NCI-H2196 treated with DMSO at 0.1 percent for 48 hours (cell line): ENCODE results near the gene PRPSAP1.

Experiments used
- DNase-seq: peaks from one replicate; lab custom pipeline; 2025; ENCODE audit not compliant: unreplicated experiment; lab: John Stamatoyannopoulos, UW

Gene PRPSAP1

DNA sequence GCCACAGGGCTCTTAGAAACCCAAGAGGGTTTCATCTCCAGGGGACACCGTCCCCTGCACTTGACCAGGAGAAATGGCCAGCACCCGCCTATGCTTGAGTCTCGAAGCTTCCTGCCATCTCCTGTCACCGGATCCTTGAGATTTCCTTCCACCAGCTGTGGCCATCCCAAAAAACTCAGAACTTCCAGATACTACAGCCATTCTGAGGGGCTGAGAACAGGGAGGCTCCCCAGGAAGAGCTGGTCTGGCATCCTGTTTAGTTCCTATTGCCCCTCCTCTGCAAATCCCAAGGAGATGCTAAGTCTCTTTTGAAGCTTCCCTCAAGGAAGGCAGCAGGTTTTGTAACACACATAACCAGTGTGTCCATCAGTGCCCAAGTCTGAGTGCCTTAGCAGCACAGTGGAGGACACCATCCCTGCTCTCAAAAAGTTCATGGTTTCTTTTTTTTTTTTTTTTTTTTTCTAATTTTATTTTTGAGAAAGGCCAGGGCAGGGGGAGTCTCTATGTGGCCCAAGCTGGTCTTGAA lies 86.6 kb downstream of the PRPSAP1 start:
- no peak for DNase-seq

DNA sequence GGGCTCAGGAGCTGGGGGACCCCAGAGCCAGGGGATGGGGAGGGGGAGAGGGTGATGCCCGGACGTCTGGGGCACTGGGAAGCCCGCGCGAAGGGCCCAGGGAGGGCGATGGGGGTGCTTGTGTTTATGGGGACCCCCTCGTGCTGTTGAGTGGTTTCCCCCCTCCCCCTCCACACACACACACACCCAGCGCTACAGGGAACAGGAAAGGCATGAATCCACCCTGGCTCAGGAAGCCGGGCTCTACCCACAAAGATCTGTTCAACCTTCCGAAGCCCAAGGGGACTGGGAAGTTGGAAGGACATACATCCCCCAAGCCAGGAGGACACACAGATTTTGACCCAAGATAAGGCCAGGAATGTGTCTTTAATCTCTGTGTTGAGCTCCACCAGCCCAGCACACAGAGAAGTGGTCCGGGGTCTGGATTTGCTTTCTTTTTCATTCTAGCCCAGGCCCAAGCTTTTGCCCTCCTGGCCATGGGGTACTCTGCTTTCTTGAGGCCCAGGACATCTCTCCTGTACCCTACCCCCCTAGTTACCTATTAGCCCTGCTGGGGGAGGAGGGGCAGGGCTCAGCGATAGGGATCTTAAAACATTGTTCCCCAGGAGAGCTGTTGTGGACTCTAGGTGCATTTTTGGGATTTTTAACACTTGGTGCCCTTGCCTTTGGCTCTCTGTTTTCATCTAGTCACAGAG lies 87.3 kb downstream of the PRPSAP1 start:
- DNase-seq: no peak

DNA sequence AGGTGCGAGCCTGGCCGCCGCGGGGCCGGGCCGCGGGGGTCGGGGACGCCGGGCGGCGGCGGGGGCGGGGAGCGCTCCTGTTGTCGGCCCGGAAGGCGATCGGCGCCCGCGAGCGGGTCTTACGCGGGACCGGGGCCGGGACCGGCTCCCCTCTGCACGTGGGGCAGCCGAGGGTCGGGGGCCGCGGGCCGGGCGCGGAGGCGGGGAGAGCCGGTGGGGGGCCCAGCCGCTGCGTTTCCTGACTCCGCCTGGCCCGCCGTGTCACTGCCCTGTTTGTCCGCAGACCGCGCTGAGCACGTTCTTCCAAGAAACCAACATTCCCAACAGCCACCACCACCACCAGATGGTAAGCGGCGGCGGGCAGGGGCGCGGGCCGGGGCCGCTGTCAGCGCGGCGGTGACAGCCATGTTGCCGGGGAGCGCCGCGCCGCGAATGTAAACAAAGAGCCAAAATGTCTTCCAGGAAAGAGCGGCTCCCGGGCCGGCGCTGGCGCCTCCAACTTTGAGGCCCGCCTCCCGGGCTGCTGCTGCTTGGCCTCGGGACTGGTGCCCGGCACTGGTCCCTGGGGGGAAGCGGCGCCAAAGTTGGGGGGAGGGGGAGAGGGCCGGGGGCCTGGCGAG lies 88.0 kb downstream of the PRPSAP1 start:
- DNase-seq: no peak

- DNase-seq: peak; percentile 100
These were observed 88.7 kb downstream of the PRPSAP1 start, which contains the start of gene UBALD2 for GRCh38 chr17:76264755-76265623. Gene UBALD2, plus strand, starts transcription at chr17:76265348. Its CDS starts 158 bp downstream, at chr17:76265506.

DNA sequence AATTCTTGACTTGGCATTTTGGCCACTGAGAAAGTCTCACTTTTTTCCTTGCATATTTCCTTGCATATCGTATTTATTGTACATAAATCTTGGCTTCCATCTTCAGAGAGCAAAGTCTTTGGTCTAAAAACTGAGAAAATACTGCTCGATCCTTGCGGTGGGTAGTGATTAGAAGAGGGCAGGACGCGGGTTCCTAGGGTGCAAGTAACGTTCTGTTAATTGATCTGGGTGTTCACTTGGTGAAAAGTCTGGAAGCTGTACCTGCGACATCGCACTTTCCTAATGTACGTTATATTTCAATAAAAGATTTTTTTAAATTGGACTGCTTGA lies 89.3 kb downstream of the PRPSAP1 start:
- no peak for DNase-seq

DNA sequence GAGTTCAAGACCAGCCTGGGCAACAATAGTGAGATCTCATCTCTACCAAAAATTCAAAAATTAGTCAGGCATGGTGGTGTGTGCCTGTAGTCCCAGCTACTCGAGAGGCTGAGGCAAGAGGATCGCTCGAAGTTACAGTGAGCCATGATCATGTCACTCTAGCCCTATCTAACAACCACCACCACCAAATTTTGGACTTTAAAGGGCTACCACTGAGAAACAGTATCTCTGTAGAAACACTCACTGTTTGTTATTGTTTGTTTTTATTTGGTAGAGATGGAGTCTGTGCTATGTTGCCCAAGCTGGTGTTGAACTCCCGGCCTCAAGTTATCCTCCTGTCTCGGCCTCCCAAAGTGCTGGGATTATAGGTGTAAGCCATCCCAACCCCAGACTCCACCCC lies 89.8 kb downstream of the PRPSAP1 start:
- DNase-seq: no peak

DNA sequence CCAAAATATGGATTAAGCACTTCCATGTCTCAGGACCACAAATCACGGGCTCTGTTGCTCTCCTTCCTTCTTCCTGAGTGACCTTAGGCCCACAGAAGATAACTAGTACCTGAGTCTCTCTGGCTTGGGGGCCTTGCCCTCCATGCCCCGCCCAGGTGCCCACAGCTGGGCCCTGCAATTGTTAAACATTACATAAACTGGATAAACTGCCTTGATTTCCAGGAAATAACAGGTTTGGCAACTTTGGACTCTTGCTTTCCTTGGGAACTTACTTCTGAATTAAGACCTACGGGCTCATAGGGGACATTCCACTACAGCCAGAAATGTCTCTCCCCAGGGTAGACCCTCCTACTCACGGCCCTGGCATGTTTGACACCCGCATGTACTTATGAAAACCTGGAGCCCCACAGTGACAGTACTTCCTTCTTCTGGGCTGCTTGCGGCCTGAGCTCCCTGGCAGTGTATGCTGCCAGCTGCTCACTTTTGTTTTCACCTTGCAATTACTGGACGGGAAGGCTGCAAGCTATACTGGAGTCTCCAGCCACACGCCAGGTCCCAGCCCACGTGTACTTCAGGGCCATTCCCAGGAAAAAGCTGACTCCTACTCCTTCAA lies 90.9 kb downstream of the PRPSAP1 start:
- DNase-seq: peak; percentile 68

GRCh38 chr17:76261421-76262215 lies 92.1 kb downstream of the PRPSAP1 start:
- DNase-seq: no peak

DNA sequence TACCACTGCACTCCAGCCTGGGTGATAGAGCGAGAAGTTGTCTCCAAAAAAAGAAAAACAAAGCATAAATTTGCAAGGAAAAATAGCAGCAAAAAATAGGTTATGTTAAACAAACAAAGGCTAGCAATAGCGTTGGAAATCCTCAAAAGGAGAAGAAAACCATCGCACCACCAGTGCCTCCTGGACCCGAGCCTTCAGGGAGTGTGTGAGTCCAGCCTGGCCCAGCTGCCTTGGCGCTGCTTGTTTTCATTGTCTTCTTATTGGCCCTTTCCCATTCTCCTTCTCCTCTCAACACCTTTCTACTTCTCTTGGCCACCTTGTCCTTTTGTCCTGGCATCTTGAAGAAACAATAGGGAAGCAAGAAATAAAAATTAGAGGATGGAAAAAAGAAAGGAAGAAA lies 93.0 kb downstream of the PRPSAP1 start:
- DNase-seq: no peak

DNA sequence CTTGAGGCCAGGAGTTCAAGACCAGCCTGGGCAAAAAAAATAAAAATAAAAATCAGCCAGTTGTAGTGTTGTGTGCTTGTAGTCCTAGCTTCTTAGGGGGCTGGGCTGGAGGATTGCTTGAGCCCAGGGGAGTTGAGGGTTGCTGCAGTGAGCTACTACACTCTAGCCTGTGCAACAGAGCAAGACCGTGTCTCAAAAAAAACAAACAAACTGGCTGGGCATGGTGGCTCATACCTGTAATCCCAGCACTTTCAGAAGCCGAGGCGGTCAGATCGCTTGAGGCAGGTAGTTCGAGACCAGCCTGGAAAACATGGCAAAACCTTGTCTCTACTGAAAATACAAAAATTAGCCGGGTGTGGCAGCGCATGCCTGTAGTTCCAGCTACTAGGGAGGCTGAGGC lies 93.5 kb downstream of the PRPSAP1 start:
- DNase-seq: no peak
